DND-41 (cell line): ENCODE data around the gene GRIK3.

Source experiments
- CTCF ChIP-seq: IDR thresholded peaks from 2 replicates; pipeline ENCODE4 v1.5.1; 2012; ENCODE audit warnings: borderline replicate concordance, low read length, moderate library complexity, mild to moderate bottlenecking; ENCODE audit not compliant: poor library complexity, severe bottlenecking; ENCODE audit errors: extremely low read depth
- EZH2 ChIP-seq: IDR thresholded peaks from 3 replicates; pipeline ENCODE4 v1.6.1; 2012; ENCODE audit warnings: borderline replicate concordance, low read depth, mild to moderate bottlenecking, moderate library complexity, low read length, inconsistent platforms; ENCODE audit not compliant: severe bottlenecking

GRCh38 chr1:36776256-36776655, 258.1 kb downstream of the GRIK3 start:
- no peak for TF ChIP-seq CTCF
- no peak for TF ChIP-seq EZH2
